Measurements from ENCODE around the gene BTF3L4.
"Not testable (repeated sequence)": the region's sequence is repeated elsewhere in the genome, so short reads cannot be mapped to it uniquely, and the experiment has no call there.

Gene BTF3L4

DNA sequence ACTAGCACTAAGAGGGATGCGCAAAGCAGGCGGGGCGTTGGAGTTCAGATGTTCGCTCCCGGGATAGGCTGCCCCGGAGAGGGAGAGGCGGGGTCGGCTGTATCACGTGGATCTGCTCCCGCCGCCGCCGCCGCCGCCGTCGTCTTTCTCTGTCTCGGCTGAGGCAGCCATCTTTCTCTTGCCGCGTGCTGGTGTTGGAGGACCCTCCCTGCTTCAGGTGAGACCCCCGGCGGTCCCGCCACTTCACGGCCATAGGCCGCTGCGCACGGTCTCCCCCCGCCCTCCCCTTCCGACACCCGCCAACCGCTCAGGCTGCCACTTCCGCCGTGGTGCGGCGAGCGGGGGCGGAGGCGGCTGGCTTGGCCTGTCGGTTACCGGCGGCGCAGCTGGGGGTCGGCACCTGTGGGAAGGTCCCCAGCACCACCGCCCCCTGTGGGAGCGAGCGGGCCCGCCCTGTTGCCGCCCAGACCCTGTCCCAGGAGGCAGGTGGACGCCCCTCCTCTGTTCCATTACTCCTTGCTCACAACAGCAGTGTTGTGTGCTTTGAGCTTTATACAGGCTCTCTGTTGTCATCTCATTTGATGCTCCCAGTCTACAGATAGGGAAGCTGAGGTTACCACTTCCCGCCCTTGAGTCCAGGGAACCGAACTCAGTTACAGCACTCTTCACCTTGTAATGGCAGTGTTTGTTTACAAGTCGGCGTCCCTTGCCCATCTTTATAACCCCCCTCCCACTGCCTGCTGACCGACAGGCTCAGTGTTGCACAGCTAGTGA is at the start of gene BTF3L4:
BTF3L4 (plus strand) TSS at position 133 of the 774 bp plus-strand sequence. CDS start 3,553 bp downstream, outside the sequence.
- peak; percentile 90 for DNase-seq

DNA sequence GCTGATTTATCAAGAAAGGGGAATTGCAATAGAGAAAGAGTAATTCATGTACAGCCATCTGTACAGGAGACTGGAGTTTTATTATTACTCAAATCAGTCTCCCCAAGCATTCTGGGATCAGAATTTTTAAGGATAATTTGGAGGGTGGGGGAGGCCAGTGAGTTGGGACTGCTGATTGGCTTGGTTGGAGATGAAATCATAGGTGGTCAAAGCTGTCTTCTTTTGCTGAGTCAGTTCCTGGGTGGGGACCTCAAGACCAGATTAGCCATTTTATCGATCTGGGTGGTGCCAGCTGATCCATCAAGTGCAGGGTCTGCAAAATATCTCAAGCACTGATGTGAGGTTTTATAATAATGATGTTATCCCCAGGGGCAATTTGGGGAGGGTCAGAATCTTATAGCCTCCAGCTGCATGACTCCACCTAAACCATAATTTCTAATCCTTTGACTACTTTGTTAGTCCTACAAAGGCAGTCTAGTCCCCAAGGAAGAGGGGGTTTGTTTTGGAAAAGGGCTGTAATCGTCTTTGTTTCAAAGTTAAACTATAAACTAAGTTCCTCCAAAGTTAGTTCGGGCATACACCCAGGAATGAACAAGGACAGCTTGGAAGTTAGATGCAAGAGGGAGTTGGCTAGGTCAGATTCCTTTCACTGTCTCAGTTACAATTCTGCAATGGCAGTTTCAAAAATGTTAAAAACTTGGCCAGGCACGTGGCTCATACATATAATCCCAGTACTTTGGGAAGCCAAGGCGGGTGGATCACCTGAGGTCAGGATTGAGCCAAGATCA is 48.7 kb upstream of the BTF3L4 start:
- no peak for DNase-seq

DNA sequence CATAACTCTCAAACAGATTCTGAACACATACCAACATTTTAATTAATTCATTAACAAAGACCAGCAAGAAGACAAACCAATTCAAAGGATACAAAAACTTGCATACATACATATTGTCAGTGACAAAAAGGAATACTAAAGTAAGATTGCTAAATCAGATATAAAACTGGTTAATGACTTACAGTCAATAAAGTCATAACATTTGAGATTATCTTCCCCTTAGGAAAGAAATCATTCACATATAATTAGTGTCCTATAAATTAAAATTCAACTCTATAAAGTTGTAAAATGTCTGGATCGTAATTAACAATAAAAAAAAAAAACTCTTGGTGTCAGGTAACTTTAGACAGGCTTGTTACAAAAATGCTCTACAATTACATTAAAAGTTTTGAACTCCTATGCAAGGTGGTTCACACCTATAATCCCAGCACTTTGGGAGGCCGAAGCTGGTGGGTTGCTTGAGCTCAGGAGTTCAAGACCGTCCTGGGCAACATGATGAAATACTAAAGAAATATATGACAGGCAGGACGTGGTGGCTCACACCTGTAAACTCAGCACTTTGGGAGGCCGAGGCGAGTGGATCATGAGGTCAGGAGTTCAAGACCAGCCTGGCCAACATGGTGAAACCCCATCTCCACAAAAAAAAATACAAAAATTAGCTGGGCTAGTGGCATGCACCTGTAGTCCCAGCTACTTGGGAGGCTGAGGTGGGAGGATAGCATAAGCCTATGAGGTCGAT is 47.9 kb upstream of the BTF3L4 start:
- no peak for DNase-seq

DNA sequence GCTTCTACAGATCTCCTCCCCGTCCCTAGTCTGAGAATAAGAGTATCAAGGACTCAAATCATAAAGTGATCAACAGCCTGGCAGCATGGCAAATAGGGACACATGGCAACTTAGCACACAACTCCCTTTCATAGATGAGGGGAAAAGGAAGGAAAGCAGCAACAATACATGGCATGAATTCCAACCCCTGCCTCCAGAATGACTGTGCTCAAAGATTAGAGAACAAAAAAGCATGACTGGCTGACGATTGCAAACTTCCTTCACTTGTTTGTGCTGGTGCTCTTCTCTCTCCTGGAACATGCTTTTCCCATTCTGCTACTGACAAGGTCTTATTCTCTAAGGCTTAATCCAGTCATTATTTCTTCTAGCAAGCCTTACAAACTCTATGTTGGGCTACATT is 34.0 kb upstream of the BTF3L4 start:
- no peak for DNase-seq

DNA sequence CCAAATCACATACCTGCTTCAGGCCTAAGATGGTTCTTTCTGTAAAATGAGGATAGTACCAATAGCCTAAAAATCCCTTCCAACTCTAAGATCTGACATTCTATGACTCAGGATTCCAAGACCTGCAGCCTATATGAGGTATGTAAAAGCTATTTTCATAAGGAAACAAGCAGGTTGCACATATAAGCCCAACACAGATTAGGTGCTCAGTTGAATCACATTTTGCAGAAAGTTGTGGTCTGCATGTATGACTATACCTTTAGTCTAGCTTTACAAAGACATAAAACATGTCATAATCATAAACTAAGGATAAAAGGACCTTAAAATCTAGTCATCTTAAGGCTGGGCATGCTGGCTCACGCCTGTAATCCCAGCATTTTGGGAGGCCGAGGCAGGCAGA is 29.8 kb upstream of the BTF3L4 start:
- DNase-seq, result no peak

DNA sequence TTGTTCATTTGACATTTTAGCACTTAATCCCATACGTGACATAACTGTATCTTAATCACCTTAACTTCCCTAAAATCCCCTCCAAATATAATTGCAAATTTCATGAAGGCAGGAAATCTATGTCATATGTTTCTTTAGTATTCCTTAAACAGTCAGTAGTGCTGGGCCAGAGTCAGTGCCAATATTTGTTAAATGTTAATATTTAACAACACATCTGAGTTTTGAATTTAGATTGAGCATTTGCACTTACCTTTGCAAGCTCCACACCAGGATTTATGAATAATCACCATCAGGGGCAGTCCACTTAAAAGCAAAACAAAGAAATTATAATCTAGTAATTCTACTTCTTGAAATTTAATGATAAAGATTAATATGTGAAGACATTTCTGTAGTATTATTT is 27.8 kb upstream of the BTF3L4 start:
- DNase-seq, result no peak

DNA sequence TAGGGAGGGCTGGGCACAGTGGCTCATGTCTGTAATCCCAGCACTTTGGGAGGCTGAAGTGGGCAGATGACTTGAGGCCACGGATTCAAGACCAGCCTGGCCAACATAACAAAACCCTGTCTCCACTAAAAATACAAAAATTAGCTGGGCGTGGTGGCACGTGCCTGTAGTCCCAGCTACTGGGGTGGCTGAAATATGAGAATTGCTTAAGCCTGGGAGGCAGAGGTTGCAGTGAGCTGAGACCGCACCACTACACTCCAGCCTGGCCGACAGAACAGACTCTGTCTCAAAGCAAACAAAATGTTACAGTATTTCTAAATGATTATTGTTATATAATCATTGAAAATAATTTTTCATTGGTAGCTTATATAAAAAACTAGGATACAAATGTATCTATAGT is 27.3 kb upstream of the BTF3L4 start:
- not testable (repeated sequence) for DNase-seq

DNA sequence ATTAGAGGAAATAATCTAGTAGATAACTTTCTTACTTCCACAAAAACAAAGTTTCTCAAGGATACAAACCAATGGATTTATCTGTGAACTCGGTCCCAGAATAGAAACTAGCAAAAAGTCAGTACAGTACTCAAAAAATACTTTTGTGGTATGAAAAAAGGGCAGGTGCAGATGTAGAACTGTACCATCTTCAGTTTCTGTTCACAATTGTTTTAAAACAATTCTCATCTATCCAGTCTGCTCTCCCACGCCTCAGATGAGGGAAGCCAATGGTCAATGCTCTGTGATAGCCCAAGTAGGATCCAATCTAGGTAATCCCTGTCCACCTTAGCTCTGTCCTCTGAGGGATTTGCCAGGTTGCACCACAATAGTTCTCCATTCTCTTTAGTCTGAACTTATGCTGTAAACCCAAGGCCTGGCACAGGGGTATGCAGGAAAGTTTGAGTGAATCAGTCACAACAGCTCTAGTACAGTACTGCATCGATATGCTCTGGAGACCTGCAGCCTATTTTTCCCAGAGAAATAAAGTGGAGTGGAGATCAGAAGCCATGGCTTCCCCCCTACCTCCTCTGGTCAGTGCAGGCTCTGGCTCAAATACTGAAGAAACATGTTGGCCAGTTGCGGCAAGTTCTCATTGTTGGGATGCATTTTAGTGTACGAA is 23.8 kb upstream of the BTF3L4 start:
- DNase-seq, result no peak

DNA sequence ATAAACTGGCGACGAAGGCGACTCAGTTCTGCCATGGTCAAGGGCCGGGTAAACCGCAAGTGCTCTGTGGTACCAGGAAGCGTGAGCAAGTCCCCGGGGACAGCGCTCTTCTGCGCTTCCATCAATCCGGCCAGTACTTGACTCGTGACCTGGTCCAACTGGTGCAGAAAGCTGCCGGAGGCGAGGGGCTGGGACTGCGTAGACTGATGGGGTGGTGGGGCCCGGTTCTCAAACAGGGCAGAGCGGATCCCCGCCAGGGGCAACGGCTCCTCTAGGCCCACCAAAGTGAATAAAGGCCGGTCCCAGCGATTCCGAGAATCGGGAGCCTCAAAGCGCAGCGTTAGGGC is 23.3 kb upstream of the BTF3L4 start:
- DNase-seq, result peak; percentile 44

DNA sequence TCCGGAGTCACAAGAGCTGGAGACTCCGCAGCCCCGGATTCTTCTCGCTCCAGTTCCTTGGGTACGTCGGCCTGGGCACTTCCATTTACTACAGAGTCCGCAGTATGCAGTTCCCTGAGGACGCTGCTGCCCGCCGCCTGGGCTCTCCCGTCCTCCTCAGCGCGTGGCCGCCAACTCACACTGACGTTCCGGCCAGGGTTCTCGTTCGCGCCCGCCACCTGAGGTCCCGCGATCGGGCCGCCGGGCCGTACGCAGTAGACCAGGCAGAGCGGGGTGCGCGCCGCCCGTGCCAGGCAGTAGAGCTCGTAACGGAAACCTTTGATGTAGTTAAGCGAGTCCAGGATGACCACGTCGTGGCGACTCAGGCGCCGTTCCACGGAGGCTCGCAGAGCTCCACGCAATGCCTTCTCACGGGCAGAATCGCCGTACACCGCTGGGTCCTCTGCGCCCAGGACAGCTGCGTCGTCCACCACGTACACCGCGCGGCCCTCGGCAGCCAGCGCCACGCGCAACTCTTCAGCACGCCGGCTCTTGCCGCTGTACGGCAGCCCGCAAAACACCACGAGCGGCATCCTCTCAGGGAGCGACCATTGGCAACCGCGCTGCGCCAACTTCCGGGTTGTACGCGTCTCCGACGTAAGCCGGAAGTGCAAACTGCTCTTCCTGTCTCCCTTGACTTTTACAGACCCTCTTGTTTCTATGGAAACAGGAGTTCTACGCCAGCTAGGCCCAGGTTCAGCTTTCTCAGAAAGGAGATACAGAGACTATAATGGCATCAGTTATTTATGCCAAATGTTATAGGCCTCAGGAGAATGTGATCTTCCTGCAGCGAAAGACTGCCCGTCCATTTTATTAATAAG is 22.7 kb upstream of the BTF3L4 start, which contains the start of gene KTI12:
KTI12 (minus strand) TSS at position 621 of the 860 bp plus-strand sequence; CDS start at position 572, 49 bp downstream.
- peak; percentile 83 for DNase-seq

DNA sequence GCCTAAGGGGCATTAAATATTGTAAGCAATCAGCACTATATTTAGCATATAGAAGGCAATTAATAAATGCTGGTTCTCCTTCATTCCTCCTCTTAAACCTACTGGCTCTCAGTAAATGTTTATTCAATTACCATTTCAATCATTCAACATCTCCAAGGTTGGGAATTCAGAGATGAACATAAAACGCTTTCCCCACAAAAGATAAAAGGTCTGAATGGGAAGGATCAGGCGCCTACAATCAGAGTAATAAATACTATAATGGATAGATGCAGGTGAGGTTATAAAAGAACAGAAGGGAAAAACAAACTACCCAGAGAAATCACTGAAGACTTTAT is 22.1 kb upstream of the BTF3L4 start:
- DNase-seq, result no peak

DNA sequence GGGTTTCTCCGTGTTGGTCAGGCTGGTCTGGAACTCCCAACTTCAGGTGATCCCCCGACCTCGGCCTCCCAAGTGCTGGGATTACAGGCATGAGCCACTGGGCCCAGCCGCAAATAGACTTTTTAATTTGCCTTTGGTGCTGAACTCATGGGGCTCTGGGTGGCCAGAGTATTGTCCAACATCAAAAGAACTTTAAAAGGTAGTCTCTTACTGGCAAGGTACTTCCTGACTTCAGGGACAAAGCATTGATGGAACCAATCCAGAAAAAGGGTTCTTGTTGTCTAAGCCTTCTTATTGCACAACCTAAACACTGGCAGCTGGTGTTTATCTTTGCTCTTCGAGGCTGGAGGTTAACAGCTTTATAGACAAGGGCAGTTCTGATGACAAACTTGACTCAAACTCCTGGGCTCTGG is 18.7 kb upstream of the BTF3L4 start:
- no peak for DNase-seq

DNA sequence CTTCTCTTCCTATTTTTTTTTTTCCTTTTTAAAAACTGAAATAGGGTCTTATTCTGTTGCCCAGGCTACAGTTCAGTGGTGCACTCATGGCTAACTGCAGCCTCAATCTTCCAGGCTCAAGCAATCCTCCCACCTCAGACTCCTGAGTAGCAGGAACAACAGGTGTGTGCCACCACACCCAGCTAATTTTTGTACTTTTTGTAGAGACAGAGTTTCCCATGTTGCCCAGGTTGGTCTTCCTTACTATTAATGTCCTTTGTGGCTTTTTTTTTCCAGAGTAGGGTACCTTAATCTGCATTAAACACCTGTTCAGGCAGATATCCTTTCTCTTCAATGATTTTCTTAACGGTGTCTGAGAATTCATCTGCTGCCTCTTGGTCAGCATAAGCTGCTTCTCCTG is 18.2 kb upstream of the BTF3L4 start:
- DNase-seq, result no peak

DNA sequence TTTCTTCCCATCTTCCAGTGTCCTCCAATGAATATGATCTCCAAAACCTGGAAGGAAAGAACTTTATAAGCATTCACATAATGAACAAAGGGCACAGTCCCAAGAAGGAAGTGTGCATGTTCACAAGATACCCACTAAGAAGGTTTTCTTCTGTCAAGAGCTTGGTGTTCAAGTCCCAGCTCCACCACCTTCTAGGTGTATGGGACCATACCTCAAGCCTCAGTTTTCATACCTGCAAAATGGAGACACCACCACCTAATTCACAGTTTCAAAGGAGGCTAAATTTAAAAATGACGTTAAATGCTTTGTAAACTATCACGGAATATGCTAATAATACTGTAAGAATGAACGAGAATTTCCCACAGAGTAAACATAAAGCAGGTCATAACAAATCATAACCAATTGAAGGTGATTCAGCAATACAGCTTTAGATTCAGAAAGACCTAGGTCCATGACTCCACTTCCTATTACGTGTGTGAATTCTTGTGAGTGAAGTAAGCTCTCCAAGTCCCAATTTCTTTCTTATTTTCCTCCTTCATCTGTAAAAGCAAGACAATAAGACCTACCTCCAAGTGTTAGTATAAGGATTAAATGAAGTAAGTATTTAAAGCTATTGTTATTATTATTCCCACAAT is 14.4 kb upstream of the BTF3L4 start:
- DNase-seq, result no peak

DNA sequence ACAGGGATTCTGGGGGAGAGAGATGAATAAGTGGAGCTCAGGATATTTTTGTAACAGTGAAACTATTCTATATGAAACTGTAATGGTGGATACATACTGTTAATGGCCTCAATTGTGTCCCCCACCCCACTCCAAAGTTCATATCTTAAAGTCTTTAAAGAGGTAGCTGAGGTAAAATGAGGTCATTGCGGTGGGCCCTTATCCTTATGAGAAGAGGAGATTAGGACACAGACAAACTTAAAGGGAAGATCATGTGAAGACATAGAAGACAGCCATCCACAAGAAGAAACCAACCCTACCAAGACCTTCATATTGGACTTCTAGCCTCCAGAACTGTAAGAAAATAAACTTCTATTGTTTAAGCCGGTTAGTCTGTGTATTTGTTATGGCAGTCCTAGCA is 10.9 kb upstream of the BTF3L4 start:
- DNase-seq, result no peak

DNA sequence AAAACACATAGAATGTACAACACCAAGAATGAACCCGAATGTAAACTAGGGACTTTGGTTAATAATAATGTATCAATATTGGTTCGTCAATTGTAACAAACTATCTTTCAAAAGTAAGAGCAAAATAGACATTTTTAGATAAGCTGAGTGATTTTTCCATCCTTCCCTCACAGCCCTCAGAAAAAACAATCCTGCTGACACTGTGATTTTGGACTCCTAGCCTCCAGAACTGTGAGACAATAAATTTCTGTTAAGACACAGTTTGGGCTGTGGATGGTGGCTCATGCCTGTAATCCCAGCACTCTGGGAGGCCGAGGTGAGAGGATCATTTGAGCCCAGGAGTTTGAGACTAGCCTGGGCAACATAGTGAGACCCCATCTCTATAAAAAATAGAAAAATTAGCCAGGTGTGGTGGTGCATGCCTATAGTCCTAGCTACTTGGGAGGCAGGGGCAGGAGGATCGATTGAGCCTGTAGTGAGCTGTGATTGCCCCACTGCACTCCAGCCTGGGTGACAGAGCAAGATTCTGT is 10.4 kb upstream of the BTF3L4 start:
- DNase-seq, result not testable (repeated sequence)

DNA sequence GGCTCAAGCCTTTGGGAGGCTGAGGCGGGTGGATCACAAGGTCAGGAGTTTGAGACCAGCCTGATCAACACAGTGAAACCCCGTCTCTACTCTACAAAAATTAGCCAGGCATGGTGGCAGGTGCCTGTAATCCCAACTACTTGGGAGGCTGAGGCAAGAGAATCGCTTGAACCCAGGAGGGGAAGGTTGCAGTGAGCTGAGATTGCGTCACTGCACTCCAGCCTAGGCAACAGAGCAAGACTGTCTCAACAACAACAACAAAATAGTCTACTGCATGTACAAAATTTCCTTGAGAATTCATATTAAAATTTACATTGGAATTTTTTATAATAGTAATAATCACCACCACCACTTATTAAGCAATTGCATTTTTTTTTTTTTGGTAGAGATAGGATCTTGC is 6.8 kb upstream of the BTF3L4 start:
- DNase-seq, result not testable (repeated sequence)

DNA sequence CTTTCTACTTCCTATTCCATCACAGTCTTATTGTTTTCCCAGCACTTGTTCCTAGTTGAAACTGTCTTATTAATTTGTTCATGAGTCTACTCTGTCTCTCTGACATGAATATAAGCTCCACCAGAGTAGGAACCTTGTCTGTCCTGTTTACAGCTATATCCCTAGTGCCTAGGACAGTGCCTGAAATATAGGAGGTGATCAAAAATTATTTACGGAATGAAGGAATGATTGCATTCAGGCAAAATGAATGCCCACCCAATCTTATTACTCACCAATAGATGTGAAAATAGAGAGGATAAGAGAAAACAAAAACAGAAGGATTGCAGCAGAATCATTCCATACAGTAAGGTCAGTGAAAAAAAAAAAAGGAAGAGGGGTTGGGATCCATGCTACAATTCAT is 2.2 kb upstream of the BTF3L4 start:
- no peak for DNase-seq

DNA sequence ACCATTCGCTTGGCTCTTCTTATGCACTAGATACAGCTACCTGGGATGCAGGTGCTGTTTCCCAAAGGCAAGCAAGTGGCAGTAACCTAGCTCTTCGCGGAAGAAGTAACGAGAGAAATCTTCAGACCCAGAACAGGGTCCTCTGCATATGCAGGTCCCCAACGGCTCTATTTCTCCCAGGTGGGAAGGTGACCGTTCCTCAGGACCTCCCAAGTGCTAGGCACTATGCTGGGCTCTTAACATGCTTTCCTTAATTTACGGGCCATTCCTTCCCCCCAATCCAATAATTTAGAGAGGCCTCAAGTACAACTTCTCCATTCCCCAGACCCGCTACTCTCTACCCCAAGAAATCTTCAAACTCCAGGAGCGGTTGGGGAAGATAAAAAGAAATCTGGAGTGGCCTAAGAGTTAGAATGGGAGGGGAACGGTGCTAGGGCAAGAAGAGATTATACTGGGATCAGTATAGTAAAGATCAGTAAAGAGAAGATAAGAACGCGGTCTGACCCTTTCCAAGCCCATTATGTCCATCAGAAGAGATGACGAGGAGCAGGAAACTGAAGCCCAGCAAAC is 1.5 kb upstream of the BTF3L4 start:
- DNase-seq, result no peak

DNA sequence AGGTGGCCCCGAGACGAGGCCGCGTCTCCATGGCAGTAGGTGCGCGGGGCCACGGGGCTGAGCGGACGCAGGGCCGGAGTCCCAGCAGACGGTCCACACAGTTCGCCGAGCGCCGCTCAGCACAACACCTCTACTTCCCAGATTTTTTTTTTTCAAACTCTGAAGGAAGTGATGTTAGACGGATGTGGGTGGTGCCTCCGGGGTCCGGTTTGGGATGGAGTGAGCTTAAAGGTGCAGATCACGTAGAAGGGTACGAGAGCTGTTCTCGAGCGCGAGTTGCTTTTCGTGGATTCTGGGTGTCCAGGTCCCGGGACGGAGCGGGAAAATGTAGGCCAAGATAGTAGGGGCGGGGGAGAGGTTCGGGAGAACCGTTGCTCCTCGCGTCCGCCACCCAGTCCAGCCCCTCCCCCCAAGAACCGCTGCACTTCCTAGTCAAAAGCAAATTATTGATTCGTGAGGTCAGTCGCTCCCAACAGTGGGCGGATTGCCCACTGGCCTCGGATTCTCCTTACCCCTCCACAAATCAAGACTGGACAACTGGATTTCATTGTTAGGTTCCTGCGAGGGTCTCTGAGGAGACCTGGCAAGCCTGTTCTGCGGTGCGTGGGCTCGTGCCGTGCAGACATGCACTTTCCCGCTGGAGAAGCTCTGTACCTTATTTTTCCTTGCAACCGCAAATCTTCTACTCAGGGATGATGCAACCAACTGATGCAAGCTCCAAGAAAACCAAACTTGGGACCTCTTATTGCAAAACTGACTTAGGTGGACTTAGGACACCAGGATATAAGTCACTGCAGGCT is 829 bp upstream of the BTF3L4 start, which contains the start of gene TXNDC12:
TXNDC12 (minus strand) TSS at position 126 of the 800 bp plus-strand sequence; CDS start at position 31, 95 bp downstream.
- peak; percentile 58 for DNase-seq

All from activated CD4-positive, CD25-positive, alpha-beta regulatory T cell treated with anti-CD3 and anti-CD28 coated beads, Interleukin-2, amount 50 U/mL, for 72 hours (primary cell).